Measurements from ENCODE around the gene UBA5. TPM values are rescaled to one million over a fixed set of nuclear protein-coding genes. Genes with fewer than 3 reads are reported as not detected.

UBA5 gene
- total RNA-seq, 4 donors from 2014 or later = 56.3 to 74.4 (median 61.5) TPM

DNA sequence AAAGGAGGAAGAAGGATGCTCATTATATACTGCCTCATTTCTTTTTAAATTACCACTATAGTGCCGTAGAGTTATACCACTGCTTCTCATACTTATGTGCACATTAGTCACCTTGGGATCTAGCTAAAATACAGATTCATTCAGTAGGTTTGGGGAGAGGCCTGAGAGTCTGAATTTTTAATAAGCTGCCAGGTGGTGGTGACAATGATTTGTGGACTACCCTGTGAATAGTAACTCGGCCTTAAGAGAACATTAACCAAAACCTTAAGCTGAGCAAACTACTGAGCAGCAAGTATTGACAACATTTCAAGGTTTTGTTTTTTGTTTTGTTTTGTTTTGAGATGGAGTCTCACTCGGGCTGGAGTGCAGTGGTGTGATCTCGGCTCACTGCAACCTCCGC is 19.8 kb downstream of the UBA5 start:
- Histone ChIP-seq H3K4me3 (replicated peaks in 1 of 3) (no peak overlapping the region), H3K4me1 (no peaks in the 10 kb centered on the region), H3K9me3 (no peaks in the 10 kb centered on the region), H3K36me3 (peaks cover 24 to 34% of the 10 kb centered on the region in 2 donors), H3K27ac (no peak overlapping the region), H3K27me3 (no peaks in the 10 kb centered on the region)
- WGBS, 2 donors = 92 to 96% methylated on average over 5 of the region's 5 CpGs
- TF ChIP-seq, protein P1, sequence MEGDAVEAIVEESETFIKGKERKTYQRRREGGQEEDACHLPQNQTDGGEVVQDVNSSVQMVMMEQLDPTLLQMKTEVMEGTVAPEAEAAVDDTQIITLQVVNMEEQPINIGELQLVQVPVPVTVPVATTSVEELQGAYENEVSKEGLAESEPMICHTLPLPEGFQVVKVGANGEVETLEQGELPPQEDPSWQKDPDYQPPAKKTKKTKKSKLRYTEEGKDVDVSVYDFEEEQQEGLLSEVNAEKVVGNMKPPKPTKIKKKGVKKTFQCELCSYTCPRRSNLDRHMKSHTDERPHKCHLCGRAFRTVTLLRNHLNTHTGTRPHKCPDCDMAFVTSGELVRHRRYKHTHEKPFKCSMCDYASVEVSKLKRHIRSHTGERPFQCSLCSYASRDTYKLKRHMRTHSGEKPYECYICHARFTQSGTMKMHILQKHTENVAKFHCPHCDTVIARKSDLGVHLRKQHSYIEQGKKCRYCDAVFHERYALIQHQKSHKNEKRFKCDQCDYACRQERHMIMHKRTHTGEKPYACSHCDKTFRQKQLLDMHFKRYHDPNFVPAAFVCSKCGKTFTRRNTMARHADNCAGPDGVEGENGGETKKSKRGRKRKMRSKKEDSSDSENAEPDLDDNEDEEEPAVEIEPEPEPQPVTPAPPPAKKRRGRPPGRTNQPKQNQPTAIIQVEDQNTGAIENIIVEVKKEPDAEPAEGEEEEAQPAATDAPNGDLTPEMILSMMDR (IDR thresholded peaks at IDR 0.05) = no peak
- no peak for TF ChIP-seq POLR2A (IDR thresholded peaks at IDR 0.05)
- intact Hi-C loops (cut with DNase I) = no loop called here
- DNase-seq = no peak

DNA sequence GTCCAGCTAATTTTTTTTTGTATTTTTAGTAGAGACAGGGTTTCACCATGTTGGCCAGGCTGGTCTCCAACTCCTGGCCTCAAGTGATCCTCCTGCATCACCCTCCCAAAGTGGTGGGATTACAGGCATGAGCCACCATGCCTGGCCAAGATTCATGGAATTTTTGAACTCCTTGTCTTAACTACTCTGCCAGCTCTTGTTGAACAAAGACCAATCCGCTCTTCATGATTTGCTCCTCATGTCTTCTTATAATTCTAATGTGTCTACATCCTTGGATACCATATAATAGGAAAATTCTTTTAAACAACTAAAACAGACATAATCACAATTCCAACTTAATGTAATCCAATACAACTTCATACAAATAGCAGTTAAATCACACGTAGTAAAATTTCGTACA is 21.3 kb downstream of the UBA5 start:
- Histone ChIP-seq H3K9me3 (no peaks in the 10 kb centered on the region), H3K36me3 (peaks cover 15 to 45% of the 10 kb centered on the region in 2 donors), H3K4me3 (replicated peaks in 1 of 3) (no peak overlapping the region), H3K27me3 (no peaks in the 10 kb centered on the region), H3K4me1 (no peaks in the 10 kb centered on the region), H3K27ac (no peak overlapping the region)
- WGBS, 2 donors = 94 to 96% methylated on average over 3 of the region's 3 CpGs
- intact Hi-C loops (cut with DNase I) = no loop called here
- no peak for DNase-seq
- TF ChIP-seq POLR2A (IDR thresholded peaks at IDR 0.05) = no peak
- TF ChIP-seq, protein P1 (IDR thresholded peaks at IDR 0.05) = no peak

DNA sequence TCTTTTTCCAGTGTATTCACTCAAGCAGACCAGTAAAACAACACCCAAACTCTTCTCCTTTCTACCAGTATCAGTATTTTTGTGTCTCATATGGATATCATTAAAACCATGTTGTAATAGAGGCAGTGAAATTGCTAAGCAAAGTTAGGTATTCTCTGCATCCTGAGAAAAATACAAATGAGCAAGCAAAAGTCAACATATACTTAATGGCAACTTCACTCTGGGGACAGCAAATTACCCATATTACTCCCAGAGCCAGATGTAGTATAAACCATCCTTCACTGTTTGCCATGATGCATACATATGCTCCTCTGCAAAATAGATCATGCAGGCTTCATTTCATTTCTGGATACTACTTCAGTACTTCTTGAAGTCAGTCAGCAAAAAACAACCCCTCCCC is 22.1 kb downstream of the UBA5 start:
- Histone ChIP-seq H3K9me3 (no peaks in the 10 kb centered on the region), H3K27me3 (no peaks in the 10 kb centered on the region), H3K36me3 (peaks cover 15 to 40% of the 10 kb centered on the region in 2 donors), H3K27ac (no peak overlapping the region), H3K4me1 (no peaks in the 10 kb centered on the region), H3K4me3 (replicated peaks in 1 of 3) (no peak overlapping the region)
- DNase-seq = no peak
- TF ChIP-seq, protein P1 (IDR thresholded peaks at IDR 0.05) = no peak
- no peak for TF ChIP-seq POLR2A (IDR thresholded peaks at IDR 0.05)
- intact Hi-C loops (cut with DNase I) = no loop called here

DNA sequence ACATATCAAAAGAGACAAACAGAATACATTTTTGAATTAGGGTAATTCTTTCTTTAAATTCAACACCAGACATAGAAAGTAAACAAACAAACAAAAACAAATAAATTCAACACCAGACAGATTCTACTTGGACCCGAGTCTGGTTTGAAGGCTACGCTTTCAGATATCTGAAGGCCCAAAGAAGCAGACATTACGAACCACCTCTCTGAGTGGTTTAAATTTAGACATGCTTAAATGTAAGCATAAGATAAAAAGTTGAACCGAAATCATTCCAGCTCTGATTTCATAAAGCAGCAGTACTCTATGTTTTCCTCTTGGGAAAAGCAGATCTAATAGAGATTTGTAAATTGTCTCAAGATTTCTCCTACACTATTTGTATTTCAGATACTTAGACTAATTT is 29.9 kb downstream of the UBA5 start:
- H3K9me3 ChIP-seq = no peaks in the 10 kb centered on the region
- TF ChIP-seq, protein P1 (IDR thresholded peaks at IDR 0.05) = no peak
- TF ChIP-seq POLR2A (IDR thresholded peaks at IDR 0.05) = no peak
- no peak for DNase-seq
- H3K27ac ChIP-seq = no peak overlapping the region
- H3K4me1 ChIP-seq = no peaks in the 10 kb centered on the region
- peaks cover 39 to 56% of the 10 kb centered on the region in 2 donors for H3K36me3 ChIP-seq
- no peak overlapping the region for H3K4me3 ChIP-seq (replicated peaks in 1 of 3)
- 94 to 96% methylated on average over 4 of the region's 4 CpGs for WGBS, 2 donors
- no peaks in the 10 kb centered on the region for H3K27me3 ChIP-seq
- intact Hi-C loops (cut with DNase I) = no loop called here

DNA sequence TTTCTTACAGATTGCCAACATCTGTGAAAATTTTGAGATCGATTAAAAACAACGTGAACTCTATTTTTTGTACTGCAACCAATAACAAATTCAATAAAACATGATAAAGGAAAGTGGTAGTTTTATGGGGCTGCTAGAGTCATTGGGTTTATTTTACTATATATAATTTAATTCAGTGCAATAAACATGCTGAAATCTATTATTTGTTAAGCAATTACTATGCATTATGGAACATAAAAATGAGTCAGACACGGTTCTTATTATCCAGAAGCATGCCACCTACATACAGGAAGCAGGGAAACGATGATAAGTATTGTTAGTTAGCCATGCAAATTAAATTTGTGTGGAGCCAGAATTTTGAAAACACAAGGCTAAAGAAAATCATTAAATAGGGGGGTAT is 34.9 kb downstream of the UBA5 start:
- intact Hi-C loops (cut with DNase I) = no loop called here
- H3K4me1 ChIP-seq = no peaks in the 10 kb centered on the region
- H3K9me3 ChIP-seq = no peaks in the 10 kb centered on the region
- no peak overlapping the region for H3K4me3 ChIP-seq (replicated peaks in 1 of 3)
- H3K27ac ChIP-seq = no peak overlapping the region
- no peaks in the 10 kb centered on the region for H3K27me3 ChIP-seq
- 89% methylated on average over 4 of the region's 4 CpGs for WGBS, 2 donors
- TF ChIP-seq POLR2A (IDR thresholded peaks at IDR 0.05) = no peak
- TF ChIP-seq, protein P1 (IDR thresholded peaks at IDR 0.05) = no peak
- DNase-seq = no peak
- H3K36me3 ChIP-seq = peaks cover 47 to 53% of the 10 kb centered on the region in 2 donors

Data from thyroid gland (tissue), 4 donors.